NCI-H1930 (cell line): ENCODE measurements around the gene ABCC6.
"Not testable (repeated sequence)": the region's sequence is repeated elsewhere in the genome, so short reads cannot be mapped to it uniquely, and the experiment has no call there.

Experiments
- DNase-seq, 2 experiments: peaks; one replicate each; lab custom pipeline; 2025; lab: John Stamatoyannopoulos, UW

ABCC6 gene

DNA sequence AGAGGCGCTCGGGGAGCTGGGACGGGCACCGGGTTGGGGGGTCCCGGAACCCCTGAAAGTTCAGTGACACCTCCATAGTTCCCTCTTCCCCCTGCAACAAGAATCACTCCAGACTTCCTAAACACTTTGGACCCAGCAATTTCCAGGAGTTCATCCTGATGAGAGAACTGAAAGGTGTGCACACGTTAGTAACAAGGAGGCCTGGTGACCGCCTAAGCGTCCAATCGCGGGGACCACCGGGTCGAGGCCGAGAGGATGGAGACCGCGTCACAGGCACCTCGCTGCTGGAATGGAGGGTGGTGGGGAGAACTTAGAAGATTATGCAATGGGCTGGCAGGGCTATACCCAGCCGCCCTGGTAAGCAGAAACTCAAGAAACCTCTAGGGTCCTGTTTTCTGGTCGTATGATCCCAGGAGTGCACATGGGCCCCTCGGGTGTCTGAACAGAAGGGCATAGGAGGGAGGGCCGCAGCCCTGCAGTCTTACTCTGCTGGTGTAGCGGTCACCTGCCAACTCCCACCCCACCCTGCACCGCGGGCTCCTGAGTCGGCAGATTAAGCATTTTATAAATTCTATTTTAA is 458 bp upstream of the ABCC6 start:
- not testable (repeated sequence) for DNase-seq

DNA sequence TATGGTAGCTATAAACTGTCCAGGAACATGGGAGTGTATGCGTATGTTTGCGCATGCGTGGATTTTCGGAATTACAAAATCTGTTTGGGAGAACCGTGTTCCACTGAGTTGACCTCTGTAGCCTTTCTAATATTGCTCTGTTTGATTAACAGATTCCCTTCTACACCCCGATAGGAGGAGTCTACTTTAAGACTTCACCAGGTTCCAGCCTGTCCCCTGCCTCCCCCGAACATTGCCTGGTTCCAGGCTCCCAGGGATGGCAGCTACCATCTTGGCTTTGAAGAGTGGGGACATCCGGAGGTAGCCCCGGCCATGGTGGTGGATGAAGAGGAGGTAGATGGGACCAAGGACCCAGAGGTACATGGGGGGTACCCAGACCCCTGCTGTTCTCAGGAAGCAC is 1.9 kb downstream of the ABCC6 start:
- not testable (repeated sequence) for DNase-seq

DNA sequence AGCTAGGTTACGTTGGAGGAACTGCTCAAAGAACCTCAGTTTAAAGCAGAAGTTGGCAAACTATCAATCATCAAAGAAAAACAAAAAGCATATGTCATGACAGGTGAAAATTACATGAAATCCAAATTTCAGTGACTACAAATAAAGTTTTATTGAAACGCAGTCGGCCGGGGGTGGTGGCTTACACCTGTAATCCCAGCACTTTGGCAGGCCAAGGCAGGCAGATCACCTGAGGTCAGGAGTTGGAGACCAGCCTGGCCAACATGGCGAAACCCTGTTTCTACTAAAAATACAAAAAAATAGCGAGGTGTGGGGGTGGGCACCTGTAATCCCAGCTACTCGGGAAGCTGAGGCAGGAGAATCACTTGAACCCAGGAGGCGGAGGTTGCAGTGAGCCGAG is 2.8 kb downstream of the ABCC6 start:
- DNase-seq = not testable (repeated sequence)

DNA sequence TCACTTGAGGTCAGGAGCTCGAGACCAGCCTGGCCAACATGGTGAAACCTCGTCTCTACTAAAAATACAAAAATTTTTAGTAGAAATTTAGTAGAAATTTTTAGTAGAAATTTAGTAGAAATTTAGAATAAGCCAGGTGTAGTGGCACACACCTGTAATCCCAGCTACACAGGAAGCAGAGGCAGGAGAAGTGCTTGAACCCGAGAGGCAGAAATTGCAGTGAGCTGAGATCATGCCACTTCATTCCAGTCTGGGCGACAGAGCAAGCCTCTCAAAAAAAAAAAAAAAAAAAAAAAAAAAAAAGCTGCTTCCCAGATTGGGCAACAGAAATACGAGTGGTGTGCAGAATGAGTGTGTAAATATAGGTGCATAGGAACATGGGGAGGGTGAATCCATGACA is 4.5 kb downstream of the ABCC6 start:
- not testable (repeated sequence) for DNase-seq

DNA sequence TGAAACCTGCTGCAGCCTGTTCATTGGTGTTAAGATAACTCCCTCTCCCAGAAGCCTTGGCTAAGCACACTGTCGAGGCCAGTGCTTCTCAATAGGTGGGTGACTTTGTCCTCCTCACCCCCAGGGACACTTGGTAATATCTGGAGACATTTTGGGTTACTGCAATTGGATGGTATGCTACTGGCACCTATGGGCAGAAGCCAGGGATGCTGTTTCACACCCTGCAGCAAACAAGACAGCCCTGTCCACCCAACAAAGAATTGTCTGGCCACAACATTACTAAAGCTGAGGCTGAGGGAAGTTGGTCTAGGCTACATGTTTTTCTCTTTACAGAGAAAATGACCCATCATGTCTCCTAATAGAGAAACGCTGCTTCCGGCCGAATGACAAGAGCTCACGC is 4.9 kb downstream of the ABCC6 start:
- DNase-seq = not testable (repeated sequence)

DNA sequence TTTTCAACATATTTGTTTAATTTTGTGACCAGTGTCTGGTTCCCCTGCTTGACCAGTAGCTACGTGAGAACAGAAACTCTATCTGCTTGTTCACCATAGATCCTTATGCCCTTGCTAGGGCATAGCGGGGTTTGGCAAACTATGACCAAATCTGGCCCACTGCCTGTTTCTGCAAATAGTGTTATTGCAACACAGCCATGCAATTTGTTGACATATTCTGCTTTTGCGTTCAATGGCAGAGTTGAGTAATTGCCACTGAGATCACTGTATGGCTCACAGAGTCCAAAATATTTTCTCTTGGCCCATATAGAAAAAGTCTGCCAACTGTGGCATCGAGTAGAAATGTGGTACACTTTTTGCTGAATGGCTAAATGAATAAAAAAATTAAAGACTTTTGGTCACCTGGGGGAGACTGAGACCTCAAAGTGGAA is 9.4 kb downstream of the ABCC6 start:
- not testable (repeated sequence) for DNase-seq

DNA sequence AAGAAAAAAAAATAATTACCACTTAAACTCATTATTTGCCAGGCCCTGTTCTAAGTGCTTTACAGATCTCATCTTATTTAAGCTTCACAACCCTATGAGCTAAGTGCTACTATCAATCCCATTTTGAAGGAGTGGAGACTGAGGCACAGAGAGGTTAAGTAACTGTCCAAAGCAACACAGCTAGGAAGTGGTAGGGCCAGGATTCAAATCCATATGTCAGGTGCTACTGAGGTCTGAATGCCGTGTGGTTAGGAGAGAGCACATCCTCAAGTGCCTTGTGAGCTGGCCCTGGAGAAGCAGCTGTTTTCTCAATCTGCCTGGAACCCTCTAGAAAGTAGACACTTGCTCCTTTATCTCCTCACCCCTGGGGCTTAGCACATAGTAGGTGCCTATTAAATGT is 11.9 kb downstream of the ABCC6 start:
- DNase-seq = not testable (repeated sequence)

DNA sequence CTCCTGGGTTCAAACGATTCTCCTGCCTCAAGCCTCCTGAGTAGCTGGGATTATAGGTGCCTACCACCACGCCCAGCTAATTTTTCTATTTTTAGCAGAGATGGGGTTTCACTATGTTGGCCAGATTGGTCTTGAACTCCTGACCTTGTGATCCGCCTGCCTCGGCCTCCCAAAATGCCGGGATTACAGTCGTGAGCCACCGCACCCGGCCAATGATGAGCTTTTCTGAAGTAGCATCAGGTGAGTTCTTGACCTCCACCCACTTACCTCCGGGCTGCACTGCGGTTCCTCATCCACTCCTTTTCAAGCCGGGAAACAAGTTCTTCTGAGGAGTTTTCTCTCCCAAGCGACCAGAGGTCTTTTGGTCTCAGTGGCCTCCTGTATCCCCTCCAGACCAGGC is 14.8 kb downstream of the ABCC6 start:
- DNase-seq = not testable (repeated sequence)

DNA sequence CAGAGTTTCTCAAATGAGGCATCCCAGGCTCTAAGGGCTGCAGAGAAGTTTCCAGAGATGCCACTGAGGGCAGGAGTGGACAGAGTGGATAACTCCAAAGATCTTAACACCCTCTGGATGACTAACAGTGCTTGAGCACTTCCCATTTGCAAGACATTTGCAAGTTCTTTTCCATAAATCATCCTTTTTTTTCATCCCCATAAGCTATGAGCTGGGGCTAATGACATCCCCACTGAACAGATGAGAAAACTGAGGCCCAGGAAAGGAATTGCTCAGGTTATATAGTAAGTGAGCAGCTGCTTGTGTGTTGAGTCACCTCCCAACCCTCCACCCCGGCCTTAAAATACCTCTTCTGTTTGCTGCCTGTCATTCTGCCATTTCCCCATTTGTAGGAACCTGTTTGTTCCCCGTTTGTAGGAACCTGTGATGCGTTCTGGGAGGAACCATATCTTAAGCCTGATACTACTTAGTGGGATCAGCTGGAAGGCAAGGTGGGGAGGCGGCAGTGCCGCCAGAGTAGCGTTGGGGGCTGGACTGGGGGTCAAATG is 15.4 kb downstream of the ABCC6 start:
- DNase-seq = not testable (repeated sequence)

DNA sequence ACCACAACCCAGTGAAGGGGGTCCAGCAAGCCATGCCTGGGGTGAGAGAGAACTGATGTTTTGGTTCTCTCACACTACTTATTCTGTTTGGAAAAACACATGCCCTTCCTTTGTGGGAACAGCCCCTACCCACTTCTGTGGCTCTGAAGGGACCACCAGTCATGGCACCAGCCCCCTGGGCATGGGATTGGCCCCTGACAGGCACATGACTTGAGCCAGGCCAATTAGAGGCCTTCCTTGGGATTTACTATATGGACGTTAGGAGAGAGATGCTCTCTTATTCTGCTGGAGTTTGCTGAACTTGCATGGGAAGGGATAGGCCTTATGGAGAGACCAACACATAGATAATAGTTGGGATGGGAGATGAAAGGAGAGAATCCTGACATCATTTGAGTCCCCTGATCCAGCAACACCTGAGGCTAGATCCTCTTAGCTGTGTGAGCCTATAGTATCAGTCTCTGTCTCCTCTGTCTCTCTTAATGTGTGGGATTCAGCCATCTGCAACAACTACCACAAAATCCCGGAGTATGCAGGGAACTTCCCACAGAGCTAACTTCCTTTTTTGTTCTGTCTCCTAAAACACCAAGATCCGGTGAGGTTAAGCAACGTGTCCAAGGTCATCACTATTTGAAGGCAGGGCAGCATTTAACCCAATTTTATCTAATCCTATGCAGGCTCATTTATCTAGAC is 16.1 kb downstream of the ABCC6 start:
- DNase-seq = not testable (repeated sequence)

DNA sequence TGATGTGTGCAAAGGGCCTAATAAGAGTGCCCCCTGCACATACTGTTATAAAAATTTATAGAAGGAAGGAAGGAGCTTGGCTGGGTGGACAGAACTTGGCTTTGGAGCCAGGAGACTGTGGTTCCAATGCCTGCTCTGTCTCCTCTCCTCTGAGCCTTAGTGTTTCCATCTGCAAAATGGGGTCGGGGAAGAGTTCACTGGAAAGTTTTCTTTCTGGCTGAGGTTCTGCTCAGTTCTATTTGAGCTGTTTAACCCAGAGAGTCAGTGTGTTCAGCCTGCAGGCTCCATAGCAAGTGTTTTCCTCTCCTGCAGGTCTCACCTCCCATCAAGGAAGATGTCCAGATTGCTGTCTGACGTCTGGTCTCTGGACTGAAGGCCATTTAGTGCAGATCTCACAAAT is 17.4 kb downstream of the ABCC6 start:
- not testable (repeated sequence) for DNase-seq

DNA sequence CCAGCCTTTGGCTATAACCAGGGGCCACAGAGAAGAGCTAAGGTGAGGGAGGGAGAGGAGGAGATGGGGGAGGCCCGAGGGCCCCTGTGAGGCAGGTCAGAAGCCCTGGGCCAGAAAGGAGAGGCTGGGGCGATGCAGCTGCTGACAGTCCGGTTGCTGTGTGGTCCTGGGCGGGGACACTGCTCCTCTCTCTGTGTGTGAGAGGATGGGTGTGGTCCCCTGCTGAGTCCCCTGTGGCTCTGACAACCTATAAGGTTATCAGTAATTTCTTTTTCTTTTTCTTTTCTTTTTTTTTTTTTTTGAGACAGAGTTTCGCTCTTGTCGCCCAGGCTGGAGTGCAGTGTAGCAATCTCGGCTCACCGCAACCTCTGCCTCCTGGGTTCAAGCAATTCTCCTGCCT is 18.7 kb downstream of the ABCC6 start:
- DNase-seq = not testable (repeated sequence)

DNA sequence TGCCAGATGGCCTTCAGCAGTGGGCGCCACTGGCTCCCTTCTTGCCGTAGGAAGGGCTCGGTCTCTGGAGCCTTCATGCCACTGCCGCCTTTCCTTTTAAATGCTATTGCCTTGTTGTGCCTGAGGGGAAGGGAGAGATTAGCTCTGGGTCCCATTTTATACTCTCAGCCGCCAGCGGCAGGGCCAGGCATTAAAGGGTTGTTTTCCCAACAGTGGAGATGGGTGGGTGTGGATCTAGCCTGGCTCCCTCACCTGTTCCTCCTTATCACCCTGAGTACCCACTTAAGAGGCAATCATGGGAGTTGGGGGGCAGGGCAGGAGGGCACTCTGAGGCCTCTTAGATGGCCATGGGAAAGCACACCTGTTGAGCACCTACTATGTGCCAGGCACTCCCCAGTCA is 19.8 kb downstream of the ABCC6 start:
- DNase-seq = not testable (repeated sequence)

DNA sequence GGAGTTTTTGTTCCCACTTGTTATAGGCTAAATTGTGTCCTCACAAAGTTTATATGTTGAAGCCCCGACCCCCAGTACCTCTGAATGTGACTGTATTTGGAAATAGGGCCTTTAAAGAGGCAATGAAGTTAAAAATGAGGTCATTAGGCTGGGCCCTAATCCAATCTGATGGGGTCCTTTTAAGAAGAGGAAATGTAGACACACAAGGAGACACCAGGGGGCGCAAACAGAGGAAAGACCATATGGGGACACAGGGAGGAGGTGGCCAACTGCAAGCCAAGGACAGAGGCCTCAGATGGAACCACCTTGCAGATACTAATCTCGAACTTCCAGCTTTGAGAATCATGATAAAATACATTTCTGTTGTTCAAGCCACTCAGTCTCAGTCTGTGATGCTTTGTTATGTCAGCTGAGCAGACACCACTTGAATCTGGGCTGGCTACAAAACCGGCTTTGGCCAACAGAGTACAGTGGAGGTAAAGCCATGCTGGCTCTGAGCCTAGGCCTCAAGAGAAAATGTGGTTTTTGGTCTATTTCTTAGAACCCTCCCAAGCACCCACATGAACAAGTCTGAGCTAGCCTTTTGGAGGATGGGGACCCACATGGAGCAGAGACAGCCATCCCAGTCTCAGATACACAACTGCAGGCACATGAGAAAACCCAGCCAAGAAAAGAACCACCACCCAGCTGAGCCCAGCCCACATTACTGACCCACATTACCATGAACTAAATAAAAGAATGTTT is 20.7 kb downstream of the ABCC6 start:
- peak; percentile 39 to 40 for DNase-seq

DNA sequence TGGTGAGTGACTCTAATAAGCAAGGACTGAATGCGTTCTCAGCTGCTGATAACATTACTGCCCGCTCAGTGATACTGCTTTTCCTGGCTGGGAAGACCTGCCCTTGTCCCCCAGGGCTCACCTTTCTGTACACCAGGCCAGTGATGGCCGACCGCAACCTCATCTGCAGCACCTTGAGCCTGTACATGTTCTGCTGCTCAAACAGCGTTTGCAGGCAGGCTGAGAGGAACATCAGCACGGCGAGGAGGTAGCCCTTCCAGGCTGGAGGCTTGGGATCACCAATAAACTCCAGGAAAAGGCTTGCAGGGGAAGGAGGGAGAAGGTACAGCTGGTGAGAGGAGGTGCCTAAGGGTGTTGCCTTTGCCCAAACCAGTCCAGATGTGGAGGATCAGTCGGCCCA is 21.4 kb downstream of the ABCC6 start:
- DNase-seq = not testable (repeated sequence)

DNA sequence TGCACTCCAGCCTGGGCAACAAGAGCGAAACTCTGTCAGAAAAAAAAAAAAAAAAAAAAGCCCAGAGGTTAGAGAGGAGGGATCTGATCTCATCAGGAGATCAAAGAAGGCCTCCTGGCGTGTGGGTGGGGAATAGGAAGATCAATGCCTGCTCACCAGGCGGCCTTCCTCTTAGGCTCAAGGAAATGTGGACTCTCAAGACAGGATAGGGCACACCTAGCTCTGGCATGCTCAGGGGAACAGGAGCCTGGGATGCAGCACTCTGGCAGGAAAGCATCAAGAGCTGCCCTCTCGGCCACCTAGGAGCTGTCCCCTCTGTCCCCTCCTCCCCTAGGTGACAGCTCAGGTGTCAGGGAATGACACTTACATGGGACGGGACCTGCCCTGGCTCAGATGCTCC is 22.9 kb downstream of the ABCC6 start:
- not testable (repeated sequence) for DNase-seq

DNA sequence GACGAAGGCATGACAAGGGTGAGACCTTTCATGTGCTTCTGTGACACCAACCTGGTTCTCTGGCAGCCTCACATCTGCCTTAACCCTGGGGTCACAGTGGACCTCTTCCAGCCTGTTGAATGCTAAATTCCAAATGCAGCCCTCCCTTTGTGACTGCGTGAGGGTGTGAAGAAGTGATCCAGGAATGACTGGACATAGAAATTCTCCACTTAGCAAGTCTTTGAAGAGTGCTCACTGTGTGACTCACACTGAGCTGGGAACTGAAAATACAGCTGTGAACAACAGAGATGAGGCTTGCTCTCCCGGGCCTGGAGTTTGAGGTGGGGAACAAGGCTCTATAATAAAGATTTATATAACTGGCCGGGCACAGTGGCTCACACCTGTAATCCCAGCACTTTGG is 23.9 kb downstream of the ABCC6 start:
- not testable (repeated sequence) for DNase-seq

DNA sequence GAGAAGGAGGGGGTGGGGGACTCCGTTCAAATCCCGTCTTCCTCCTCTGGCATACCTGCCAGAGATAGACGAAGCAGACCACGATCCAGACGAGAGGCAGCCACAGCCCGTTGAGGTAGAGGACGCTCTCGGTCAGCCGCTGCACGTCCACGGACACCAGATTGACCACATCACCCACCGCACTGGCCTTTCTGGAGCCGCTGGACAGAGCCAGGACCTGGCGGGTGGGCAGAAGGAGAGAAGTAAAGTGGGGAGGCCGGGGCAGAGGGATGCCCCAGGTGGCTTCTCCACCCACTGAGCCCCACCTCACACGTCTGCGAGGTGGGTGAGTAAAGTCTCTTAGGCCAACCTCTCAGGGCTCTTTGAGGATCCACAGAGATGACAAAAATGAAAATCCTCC is 25.3 kb downstream of the ABCC6 start:
- DNase-seq = no peak

DNA sequence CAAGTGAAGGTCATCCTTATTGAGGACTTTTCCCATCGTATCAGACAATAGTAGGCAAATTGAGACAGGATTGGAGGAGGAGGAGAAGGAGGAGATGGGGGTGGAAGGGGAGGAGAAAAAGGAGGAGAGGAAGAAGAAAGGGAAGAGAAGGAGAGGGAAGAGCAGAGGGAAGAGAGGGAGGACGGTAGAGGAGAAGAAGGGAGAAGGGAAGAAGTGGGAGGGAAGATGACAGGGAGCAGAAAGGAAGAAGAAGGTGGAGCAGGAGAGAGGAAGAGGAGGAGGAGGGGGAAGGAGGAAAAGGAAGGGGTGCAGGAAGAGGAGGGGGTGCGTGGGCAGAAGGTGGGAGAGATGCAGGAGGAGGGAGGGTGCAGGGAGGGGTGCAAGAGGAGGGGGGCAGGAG is 26.0 kb downstream of the ABCC6 start:
- DNase-seq = no peak

DNA sequence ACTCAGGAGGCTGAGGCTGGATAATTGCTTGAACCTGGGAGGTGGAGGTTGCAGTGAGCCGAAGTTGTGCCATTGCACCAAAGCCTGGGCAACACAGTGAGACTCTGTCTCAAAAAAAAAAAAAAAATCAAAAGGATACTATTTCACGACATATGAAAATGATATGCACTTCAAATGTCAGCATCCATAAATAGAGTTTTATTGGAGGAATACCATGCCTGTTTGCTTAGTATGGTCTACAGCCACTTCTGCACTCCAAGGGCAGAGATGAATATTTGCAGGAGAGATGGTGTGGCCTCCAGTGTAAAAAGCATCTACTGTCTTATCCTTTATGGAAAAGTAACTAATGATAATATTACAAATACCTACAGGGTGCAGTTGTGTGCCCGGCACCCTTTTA is 27.2 kb downstream of the ABCC6 start:
- no peak for DNase-seq

DNA sequence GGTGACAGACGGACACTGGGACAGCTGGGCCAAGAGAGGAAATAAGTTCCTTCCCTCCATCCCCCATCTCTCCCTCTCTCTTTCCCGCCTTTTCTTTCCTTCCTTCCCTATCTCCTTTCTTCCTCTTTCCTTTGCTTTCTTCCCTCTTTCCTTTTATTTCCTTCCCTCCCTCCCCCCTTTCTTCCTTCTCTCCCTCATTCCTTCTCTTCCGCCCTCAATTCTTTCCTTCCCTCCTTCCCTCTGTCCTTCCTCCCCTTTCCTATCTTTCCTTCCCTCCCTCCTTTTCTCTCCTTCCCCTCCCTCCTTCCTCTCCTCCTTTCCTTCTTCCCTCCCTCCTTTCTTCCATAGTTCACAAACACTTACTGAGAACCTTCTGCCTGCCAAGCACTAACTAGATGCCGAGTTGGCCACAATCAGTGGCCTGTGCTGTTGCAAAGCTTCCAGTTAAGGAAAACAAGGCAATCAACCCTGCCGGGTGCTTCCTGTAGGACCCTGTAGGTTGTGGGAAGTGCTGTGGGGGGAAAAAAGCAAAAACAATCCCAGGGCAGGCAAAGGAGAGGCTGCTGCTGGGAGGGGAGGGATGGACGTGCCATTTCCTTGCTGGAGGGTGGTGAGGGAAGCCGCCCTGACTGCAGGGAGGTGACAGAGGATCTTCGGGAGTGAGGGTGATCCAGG is 31.7 kb downstream of the ABCC6 start:
- no peak for DNase-seq

DNA sequence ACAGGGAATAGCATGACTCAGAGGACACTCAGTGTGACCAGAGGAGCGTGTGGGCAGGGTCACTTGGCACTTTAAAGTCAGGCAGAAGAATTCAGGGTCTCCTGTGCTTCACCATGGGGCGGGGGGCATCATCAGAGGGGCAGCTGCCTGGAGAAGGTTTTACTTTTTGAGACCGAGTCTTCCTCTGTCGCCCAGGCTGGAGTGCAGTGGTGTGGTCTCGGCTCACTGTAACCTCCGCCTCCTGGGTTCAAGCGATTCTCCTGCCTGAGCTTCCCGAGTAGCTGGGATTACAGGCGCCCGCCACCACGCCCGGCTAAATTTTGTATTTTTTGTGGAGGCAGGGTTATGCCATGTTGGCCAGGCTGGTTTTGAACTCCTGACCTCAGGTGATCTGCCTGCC is 32.3 kb downstream of the ABCC6 start:
- not testable (repeated sequence) for DNase-seq
